Measurements from ENCODE around the gene SCMH1.
"Not testable (repeated sequence)": the region's sequence is repeated elsewhere in the genome, so short reads cannot be mapped to it uniquely, and the experiment has no call there.

SCMH1 gene

GRCh38 chr1:41155105-41155504 is 87.0 kb downstream of the SCMH1 start:
- DNase-seq: no peak

GRCh38 chr1:41153750-41154274 is 88.3 kb downstream of the SCMH1 start:
- DNase-seq: no peak

DNA sequence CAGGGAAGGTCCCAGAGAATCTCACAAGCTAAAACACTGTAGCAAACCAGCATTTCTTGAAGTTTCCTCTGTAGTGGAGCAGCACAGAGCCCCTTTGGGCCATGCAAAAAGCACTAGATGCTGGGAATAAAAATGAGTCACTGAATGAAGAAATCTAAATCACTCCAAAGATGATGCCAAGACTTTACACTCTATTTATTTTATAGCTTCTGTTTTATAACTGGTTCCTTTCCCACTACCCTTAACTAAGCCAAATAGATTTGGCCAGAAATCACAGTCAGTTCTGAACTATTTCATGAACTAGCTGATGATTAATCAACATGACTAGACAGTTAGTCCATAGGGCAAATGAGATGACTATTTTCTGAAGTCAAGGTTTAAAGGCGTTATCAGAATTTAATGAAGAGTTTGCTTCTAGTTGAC is 89.5 kb downstream of the SCMH1 start:
- no peak for DNase-seq

GRCh38 chr1:41151846-41152245 is 90.3 kb downstream of the SCMH1 start:
- no peak for DNase-seq

GRCh38 chr1:41149570-41149969 is 92.5 kb downstream of the SCMH1 start:
- DNase-seq: no peak

DNA sequence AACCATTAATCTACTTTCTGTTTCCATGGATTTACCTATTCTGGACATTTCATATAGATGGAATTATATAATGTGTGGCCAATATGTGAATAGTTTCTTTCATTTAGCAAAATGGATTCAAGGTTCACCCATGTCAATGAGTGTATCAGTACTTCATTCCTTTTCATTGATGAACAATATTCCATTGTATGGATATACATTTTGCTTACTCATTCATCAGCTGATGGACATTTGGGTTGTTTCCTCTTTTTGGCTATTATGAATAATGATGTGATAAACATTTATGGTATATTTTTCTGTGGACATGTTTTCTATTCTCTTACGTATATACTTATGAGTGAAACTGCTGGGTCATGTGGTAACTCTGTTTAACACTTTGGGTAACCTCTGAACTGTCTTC is 97.8 kb downstream of the SCMH1 start:
- no peak for DNase-seq

DNA sequence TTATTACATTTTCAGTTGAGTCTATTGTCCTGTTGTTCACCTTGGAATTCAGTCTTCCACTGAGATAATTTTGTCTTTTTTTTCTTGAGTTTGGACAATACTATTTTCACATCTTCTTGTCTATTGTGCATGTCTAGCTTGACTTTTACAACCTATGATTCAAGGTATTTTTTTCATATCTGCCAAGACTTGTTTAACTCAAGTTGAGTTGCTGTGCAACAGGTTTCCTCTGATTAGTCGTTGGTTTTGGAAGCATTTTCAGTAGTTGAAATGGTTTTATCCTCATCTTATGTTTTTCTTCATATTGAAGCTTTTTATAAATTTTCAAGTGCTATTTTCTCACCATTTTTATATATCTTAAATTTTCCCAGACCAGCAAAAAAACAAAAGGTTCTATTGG is 103.6 kb downstream of the SCMH1 start:
- no peak for DNase-seq

DNA sequence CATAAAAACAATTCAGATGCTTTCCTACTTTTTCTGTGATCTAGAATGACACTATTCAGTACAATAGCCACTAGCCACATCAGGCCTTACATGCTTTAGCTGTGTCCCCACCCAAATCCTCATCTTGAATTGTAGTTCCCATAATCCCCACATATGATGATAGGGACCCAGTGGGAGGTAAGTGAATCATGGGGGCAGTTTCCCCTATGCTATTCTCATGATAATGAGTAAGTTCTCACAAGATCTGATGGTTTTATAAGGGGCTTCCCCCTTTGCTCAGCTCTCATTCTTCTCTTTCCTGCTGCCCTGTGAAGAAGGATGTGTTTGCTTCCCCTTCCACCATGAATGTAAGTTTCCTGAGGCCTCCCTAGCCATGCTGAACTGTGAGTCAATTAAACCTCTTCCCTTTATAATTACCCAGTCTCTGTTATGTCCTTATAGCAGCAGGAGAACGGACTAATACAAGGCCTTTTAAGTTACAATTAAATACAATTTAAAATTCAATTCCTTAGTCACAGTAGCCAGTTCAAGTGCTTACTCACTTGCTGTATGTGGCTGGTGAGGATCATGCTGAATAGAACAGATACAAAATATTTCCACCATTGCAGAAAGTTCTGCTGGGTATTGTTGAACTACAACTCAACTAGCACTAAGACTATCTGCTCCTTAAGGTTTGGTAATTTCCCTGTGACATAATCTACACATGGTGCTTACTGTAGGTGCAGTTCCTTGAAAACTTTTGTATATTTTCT is 106.7 kb downstream of the SCMH1 start:
- no peak for DNase-seq

- not testable (repeated sequence) for DNase-seq
Observed at GRCh38 chr1:41134325-41134724, 107.8 kb downstream of the SCMH1 start.

DNA sequence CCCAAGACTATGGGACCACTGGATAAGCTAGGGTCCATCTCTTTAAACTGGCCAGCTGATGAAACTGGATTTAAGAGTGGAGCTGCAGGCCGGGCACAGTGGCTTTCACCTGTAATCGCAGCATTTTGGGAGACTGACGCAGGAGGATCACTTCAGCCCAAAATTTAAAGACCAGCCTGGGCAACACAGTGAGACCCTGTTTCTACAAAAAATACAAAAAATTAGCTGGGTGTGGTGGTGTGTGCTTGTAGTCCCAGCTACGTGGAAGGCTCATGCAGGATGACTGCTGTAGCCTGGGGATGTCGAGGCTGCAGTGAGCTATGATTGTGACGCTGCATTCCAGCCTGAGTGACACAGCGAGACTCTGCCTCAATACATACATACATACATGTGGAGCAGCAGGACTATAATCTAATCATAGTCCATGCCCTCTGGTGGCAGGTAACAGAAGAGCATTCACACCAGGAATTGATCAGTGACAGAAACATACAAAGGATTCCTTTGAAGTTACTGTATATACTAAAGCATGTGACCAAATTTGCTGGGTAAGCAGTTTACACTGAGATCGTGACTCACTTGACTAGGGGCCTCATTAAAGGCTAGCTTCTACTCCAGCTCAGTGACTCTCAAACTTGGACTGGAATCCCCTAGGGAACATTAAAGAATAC is 119.1 kb downstream of the SCMH1 start:
- DNase-seq: no peak

DNA sequence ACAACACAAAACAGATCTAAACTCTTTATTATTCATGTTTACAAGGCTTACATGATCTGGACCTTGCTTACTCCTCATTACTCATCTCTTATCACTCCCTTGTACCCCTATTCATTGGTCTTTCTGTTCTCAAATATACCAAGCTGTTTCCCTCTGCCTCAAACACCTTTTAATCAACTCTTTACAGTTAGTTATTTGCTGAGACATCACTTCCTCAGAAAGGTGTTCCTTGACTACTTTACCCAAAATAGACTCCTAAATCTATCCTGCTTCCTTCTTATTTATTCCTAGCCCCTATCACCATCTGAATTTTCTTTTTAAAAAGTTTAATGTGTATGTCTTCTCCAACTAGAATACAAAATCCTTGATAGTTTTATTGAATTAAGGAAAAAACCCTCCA is 120.0 kb downstream of the SCMH1 start:
- no peak for DNase-seq

GRCh38 chr1:41118645-41119044 is 123.5 kb downstream of the SCMH1 start:
- DNase-seq: no peak

- DNase-seq: not testable (repeated sequence)
Observed at GRCh38 chr1:41117241-41117640, 124.9 kb downstream of the SCMH1 start.

DNA sequence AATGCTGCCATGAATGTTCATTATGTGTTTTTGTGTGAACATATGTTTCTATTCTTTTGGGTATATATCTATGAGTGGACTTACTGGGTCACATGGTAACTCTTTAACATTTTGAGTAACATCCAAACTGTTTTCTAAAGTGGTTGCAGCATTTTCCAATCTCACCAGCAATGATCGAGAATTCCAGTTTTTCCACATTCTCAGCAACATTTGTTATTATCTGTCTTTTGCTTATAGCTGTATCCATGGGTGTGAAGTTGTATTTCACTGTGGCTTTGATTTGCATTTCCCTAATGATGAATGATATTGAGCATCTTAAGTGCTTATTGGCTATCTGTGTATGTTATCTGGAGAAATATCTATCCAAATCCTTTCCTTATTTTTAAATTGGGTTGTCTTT is 131.4 kb downstream of the SCMH1 start:
- no peak for DNase-seq

GRCh38 chr1:41110286-41110685 is 131.8 kb downstream of the SCMH1 start:
- DNase-seq: no peak

DNA sequence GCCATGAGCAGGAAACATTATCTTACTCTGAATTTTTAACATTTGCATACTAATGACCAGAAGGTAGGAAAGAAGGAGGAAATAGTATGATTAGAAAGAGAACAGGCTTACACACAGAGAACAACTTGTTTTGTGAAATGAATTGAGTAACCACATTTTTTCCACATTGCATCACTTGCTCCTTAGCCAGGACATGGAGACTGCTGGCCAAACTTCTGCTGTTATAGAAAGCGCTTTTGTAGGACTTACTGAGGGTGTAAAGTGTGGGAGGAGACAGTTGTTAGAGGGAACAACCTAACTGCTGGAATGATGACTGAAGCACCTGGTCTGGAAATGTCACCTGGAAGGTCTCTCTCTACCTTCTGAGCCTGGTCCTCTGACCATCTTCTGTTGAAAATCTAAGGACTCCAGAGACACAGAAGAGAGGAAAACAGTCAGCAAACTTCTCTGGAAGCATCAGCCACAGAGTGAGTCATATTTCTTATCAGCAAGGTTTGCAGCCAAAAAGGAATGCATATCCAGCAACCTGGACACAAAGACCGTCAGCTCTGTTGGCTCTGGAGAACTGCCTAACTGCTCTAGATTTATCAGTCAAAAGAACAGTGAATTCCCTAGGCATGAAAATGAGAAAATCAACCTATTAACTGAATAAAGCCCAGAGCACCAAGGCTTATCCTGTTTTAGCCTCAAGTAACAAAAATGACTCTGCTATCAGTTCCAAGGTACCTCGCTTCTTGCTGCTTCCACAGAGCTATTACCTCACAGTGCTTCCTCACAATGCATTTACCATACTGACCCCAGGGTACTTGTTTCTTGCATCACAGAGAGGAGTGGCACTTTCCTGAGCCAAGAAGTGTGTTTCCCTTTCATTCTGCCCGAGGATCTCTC is 132.6 kb downstream of the SCMH1 start:
- peak in 8 of 58 donors; percentile 1 to 51 (median 7) for DNase-seq

DNA sequence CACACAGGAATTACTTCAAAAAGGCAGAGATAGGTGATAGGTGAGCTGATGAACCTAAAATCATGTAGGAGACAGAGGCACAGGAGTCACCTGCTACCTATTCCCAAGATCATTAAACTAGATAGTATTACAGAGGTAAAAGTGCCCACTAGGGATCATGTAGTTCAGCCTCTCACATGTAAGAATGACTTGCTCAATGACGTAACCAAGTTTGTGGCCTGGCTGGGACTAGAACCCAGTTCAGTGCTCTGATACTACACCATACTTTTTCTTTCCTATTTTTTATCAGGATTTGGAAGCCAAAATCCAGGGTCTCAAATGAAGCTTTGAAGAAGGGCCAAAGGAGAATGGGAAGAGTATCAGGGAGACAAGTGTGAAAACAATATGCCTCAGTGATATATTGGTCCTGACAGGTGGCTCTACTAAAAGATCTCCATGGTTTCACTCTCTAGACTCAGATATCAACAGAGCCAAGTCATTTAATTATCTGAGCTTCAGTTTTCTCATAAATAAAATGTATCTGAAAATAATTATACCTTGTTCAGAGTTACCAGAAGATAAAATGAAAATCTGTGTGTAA is 133.3 kb downstream of the SCMH1 start:
- DNase-seq: no peak

- no peak for DNase-seq
Observed at GRCh38 chr1:41103766-41104165, 138.3 kb downstream of the SCMH1 start.

DNA sequence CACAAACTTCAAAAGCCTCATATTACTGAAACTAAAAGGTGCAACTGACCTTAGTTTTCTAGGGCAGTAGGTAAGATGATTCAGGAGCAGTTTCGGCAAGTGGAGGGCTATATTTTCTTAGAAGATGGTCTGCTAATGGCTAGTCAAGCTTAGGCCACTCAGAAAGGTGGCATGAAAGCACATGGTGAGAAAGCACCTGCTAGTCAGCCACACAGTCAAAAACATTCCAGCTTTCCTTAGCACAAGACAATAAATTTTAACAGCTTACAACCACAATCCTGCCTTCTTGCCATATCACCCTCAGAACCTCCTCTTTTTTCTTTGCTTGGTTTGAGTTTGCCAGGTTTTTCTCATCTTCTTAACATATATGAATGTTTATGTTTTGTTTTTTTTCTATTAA is 139.5 kb downstream of the SCMH1 start:
- no peak for DNase-seq

- peak in 45 of 58 donors; percentile 1 to 60 (median 18) for DNase-seq
Observed at GRCh38 chr1:41101950-41102607, 140.0 kb downstream of the SCMH1 start.

DNA sequence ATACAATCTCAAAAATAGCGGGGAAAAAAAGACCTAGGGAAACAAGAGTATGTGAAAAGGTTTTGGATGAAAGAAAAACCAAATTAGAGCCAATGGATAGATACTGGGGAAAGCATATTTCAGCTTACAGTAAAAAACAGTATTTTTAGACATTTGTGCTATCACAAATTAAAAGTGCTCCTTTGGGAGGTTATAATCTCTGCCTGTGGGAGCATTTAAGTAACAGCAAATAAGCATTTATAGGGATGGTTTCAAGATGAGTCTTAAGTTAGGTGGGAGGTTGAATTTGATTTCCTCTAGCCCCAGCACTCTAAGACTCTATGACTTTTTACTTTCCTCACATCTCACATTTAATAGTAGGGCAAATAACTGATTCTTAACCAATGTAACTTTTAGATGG is 141.0 kb downstream of the SCMH1 start:
- DNase-seq: no peak
